WTC11 (cell line): ENCODE measurements around the gene SFMBT1. TPM values are rescaled to one million over a fixed set of nuclear protein-coding genes. Genes with fewer than 3 reads are reported as not detected.

Source experiments
- ATAC-seq: fragments of 200-7000 bp; cut with Tn5 transposase; 2 replicates; pipeline ENCODE4 v1.10.0; 2021; ENCODE audit warnings: mild to moderate bottlenecking, moderate library complexity
- CTCF ChIA-PET: fragments of 300-600 bp; sonication (Branson Sonifier 250); formaldehyde crosslinking; loops from one replicate; lab custom pipeline; 2021; ENCODE audit warnings: antibody characterized with exemption; lab: Charles Lee
- POLR2A ChIA-PET: fragments of 350-600 bp; sonication (Branson Sonifier 250); formaldehyde crosslinking; loops from one replicate; lab custom pipeline; 2021; ENCODE audit warnings: antibody characterized with exemption; lab: Charles Lee
- DNase-seq: peaks from one replicate; pipeline ENCODE4 v3.0.0; 2021; ENCODE audit warnings: low spot score
- H3K27ac Mint-ChIP-seq: 2 replicates; pipeline ENCODE4 v1.8.0; 2021; ENCODE audit warnings: mixed read lengths
- H3K27me3 Mint-ChIP-seq: 2 replicates; pipeline ENCODE4 v1.8.0; 2021; ENCODE audit warnings: low read depth, mild to moderate bottlenecking, moderate library complexity, mixed read lengths
- H3K36me3 Mint-ChIP-seq: 2 replicates; pipeline ENCODE4 v1.8.0; 2021; ENCODE audit warnings: mixed read lengths
- H3K4me1 Mint-ChIP-seq: 2 replicates; pipeline ENCODE4 v1.8.0; 2022; ENCODE audit warnings: mixed read lengths
- H3K4me3 Mint-ChIP-seq: 2 replicates; pipeline ENCODE4 v1.8.0; 2021; ENCODE audit warnings: mild to moderate bottlenecking, moderate library complexity, mixed read lengths
- H3K9me3 Mint-ChIP-seq: 2 replicates; pipeline ENCODE4 v1.8.0; 2021; ENCODE audit warnings: mixed read lengths
- ATF1 ChIP-seq: sonication (generic); formaldehyde crosslinking; IDR thresholded peaks from 2 replicates; pipeline ENCODE4 v1.8.1; 2023; ENCODE audit warnings: mild to moderate bottlenecking, moderate library complexity, missing genetic modification reagents
- CDX4 ChIP-seq: fragments of 250-450 bp; sonication (Bioruptor Pico); IDR thresholded peaks from 2 replicates; pipeline ENCODE4 v1.9.0; 2021; ENCODE audit warnings: moderate library complexity, mild to moderate bottlenecking, inconsistent platforms, borderline replicate concordance
- CREB1 ChIP-seq: sonication (generic); formaldehyde crosslinking; IDR thresholded peaks from 2 replicates; pipeline ENCODE4 v1.8.0; 2023; ENCODE audit warnings: mild to moderate bottlenecking, missing genetic modification reagents
- CREM ChIP-seq: sonication (generic); formaldehyde crosslinking; IDR thresholded peaks from 2 replicates; pipeline ENCODE4 v1.8.1; 2022; ENCODE audit warnings: mild to moderate bottlenecking, missing genetic modification reagents, moderate library complexity
- IRF2 ChIP-seq: sonication (generic); formaldehyde crosslinking; IDR thresholded peaks from 2 replicates; pipeline ENCODE4 v1.8.0; 2022; ENCODE audit warnings: low read depth, missing genetic modification reagents, borderline replicate concordance
- KAT7 ChIP-seq: sonication (generic); formaldehyde crosslinking; IDR thresholded peaks from 2 replicates; pipeline ENCODE4 v1.8.1; 2023; ENCODE audit warnings: missing genetic modification reagents, mild to moderate bottlenecking, borderline replicate concordance
- NFE2L1 ChIP-seq: sonication (generic); formaldehyde crosslinking; IDR thresholded peaks from 2 replicates; pipeline ENCODE4 v1.8.1; 2023; ENCODE audit warnings: missing genetic modification reagents
- NR2C2 ChIP-seq: sonication (generic); formaldehyde crosslinking; IDR thresholded peaks from 2 replicates; pipeline ENCODE4 v1.8.0; 2022; ENCODE audit warnings: mild to moderate bottlenecking, missing genetic modification reagents
- SP1 ChIP-seq: sonication (generic); formaldehyde crosslinking; conservative IDR thresholded peaks from 2 replicates; pipeline ENCODE4 v1.8.1; 2022; ENCODE audit warnings: missing genetic modification reagents
- STAT6 ChIP-seq: sonication (generic); formaldehyde crosslinking; conservative IDR thresholded peaks from 2 replicates; pipeline ENCODE4 v1.8.1; 2023; ENCODE audit warnings: mild to moderate bottlenecking, low read depth, missing genetic modification reagents, moderate library complexity
- USF1 ChIP-seq: sonication (generic); formaldehyde crosslinking; IDR thresholded peaks from 2 replicates; pipeline ENCODE4 v1.8.0; 2022; ENCODE audit warnings: mild to moderate bottlenecking, missing genetic modification reagents
- ZNF232 ChIP-seq: sonication (generic); formaldehyde crosslinking; IDR thresholded peaks from 2 replicates; pipeline ENCODE4 v1.8.0; 2022; ENCODE audit warnings: mild to moderate bottlenecking, missing genetic modification reagents
- ZNF263 ChIP-seq: sonication (generic); formaldehyde crosslinking; IDR thresholded peaks from 2 replicates; pipeline ENCODE4 v1.8.1; 2022; ENCODE audit warnings: low read depth, mild to moderate bottlenecking, moderate library complexity, missing genetic modification reagents
- ZNF281 ChIP-seq: sonication (generic); formaldehyde crosslinking; IDR thresholded peaks from 2 replicates; pipeline ENCODE4 v1.8.0; 2023; ENCODE audit warnings: mild to moderate bottlenecking, missing genetic modification reagents
- ZNF396 ChIP-seq: fragments of 250-450 bp; sonication (Bioruptor Pico); IDR thresholded peaks from 2 replicates; pipeline ENCODE4 v1.8.0; 2021; ENCODE audit warnings: mild to moderate bottlenecking, moderate library complexity, borderline replicate concordance
- ZNF423 ChIP-seq: fragments of 250-450 bp; sonication (Bioruptor Pico); IDR thresholded peaks from 2 replicates; pipeline ENCODE4 v2.1.2; 2022; ENCODE audit warnings: mild to moderate bottlenecking, moderate library complexity
- ZNF532 ChIP-seq: fragments of 250-450 bp; sonication (Bioruptor Pico); IDR thresholded peaks from 2 replicates; pipeline ENCODE4 v1.9.0; 2021; ENCODE audit warnings: mild to moderate bottlenecking, borderline replicate concordance
- total RNA-seq: library from RNA; stranded (reverse); gene quantifications from 3 replicates; pipeline ENCODE4 v1.2.3, GENCODE V29; 2021

The SFMBT1 gene
- total RNA-seq, 1 experiment from 2014 or later = 20.9 TPM

GRCh38 chr3:52923963-52924362 is 121.9 kb downstream of the SFMBT1 start:
- DNase-seq (no peak), ATAC-seq (no peak)
- H3K36me3 Mint-ChIP-seq = peaks cover 11% of the 10 kb centered on the region; the same call in 1 of the 2 replicates
- no peak overlapping the region for H3K4me3 Mint-ChIP-seq
- H3K27me3 Mint-ChIP-seq = no peaks in the 10 kb centered on the region
- CTCF ChIA-PET = no interaction called here
- peaks cover 3% of the 10 kb centered on the region for H3K4me1 Mint-ChIP-seq
- POLR2A ChIA-PET = no interaction called here
- no peak for TF ChIP-seq SP1 (CRISPR knock-in tag)
- TF ChIP-seq ZNF423 (CRISPR knock-in tag) = no peak
- no peak for TF ChIP-seq KAT7 (CRISPR knock-in tag)
- no peak for TF ChIP-seq NFE2L1 (CRISPR knock-in tag)
- no peak for TF ChIP-seq CREB1 (CRISPR knock-in tag)
- TF ChIP-seq ATF1 (CRISPR knock-in tag) = no peak
- TF ChIP-seq ZNF263 = no peak
- no peak for TF ChIP-seq ZNF281 (CRISPR knock-in tag)
- no peak for TF ChIP-seq USF1 (CRISPR knock-in tag)
- TF ChIP-seq ZNF396 = no peak
- no peak for TF ChIP-seq CREM (CRISPR knock-in tag)
- TF ChIP-seq ZNF532 = no peak
- TF ChIP-seq NR2C2 = no peak
- no peak for TF ChIP-seq ZNF232 (CRISPR knock-in tag)
- no peak for TF ChIP-seq STAT6 (CRISPR knock-in tag)
- TF ChIP-seq IRF2 (CRISPR knock-in tag) = no peak
- TF ChIP-seq CDX4 (CRISPR knock-in tag) = no peak
- no peaks in the 10 kb centered on the region for H3K9me3 Mint-ChIP-seq
- H3K27ac Mint-ChIP-seq = no peak overlapping the region
